NB4 (cell line): ENCODE measurements around the gene PRKCSH.

ENCODE experiments used
- DNase-seq: peaks from one replicate; pipeline ENCODE4 v3.0.0; 2010; ENCODE audit warnings: low read depth
- H3K4me3 ChIP-seq: one replicate; pipeline ENCODE4 v1.5.1; 2011; ENCODE audit warnings: mild to moderate bottlenecking, low read depth, low read length, moderate library complexity
- MYC ChIP-seq: IDR thresholded peaks from 2 replicates; pipeline ENCODE4 v1.6.1; 2011; ENCODE audit warnings: low read depth, low read length
- POLR2A ChIP-seq: IDR thresholded peaks from 2 replicates; pipeline ENCODE4 v1.6.1; 2011; ENCODE audit warnings: mild to moderate bottlenecking; ENCODE audit not compliant: insufficient read length; ENCODE audit errors: extremely low read depth
- TF ChIP-seq, protein P1 (sequence below): IDR thresholded peaks from 2 replicates; pipeline ENCODE4 v1.6.1; 2011; ENCODE audit warnings: low read depth, low read length
- TF ChIP-seq, protein P2 (sequence below): IDR thresholded peaks from one replicate; pipeline ENCODE4 v1.5.1; 2012; ENCODE audit warnings: low read depth, low read length

Gene PRKCSH

DNA sequence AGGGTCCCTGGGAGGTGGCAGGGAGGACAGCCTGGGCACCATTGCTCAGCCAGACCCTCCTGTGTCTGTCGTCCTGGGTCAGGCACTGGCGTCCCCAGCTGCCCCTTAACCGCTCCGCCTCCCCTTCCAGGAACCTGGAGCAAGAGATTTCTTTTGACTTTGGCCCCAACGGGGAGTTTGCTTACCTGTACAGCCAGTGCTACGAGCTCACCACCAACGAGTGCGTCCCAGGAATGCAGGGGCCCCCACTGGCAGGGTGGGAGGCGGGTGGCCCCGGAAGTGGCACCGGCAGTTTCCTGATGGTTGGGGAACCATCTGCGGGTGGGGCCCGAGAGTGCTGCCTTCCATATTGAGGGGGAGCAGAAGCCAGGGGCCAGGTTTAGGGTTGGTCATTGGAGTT, 13.0 kb downstream of the PRKCSH start:
- TF ChIP-seq, protein P1, sequence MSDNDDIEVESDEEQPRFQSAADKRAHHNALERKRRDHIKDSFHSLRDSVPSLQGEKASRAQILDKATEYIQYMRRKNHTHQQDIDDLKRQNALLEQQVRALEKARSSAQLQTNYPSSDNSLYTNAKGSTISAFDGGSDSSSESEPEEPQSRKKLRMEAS: no peak
- no peak overlapping the region for H3K4me3 ChIP-seq
- DNase-seq: no peak

DNA sequence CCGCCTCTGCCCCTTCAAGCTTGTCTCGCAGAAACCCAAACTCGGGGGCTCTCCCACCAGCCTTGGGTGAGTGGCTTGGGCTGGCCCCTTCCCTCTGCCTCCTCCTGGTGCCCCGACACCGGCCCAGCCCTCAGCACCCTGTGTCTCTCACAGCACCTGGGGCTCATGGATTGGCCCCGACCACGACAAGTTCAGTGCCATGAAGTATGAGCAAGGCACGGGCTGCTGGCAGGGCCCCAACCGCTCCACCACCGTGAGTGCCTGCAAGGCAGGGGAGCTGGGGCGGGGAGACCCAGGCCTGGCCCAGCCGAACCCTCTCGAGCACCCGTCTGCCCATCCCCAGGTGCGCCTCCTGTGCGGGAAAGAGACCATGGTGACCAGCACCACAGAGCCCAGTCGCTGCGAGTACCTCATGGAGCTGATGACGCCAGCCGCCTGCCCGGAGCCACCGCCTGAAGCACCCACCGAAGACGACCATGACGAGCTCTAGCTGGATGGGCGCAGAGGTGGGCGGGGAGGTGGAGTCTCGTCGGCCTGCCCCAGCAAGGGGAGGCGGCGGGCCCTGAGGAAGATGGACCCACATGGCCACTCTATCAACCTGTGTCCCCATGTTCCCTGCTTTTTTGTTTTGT, 13.6 kb downstream of the PRKCSH start:
- TF ChIP-seq POLR2A (no peak), MYC (no peak)
- TF ChIP-seq, protein P1: no peak
- TF ChIP-seq, protein P2, sequence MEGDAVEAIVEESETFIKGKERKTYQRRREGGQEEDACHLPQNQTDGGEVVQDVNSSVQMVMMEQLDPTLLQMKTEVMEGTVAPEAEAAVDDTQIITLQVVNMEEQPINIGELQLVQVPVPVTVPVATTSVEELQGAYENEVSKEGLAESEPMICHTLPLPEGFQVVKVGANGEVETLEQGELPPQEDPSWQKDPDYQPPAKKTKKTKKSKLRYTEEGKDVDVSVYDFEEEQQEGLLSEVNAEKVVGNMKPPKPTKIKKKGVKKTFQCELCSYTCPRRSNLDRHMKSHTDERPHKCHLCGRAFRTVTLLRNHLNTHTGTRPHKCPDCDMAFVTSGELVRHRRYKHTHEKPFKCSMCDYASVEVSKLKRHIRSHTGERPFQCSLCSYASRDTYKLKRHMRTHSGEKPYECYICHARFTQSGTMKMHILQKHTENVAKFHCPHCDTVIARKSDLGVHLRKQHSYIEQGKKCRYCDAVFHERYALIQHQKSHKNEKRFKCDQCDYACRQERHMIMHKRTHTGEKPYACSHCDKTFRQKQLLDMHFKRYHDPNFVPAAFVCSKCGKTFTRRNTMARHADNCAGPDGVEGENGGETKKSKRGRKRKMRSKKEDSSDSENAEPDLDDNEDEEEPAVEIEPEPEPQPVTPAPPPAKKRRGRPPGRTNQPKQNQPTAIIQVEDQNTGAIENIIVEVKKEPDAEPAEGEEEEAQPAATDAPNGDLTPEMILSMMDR: no peak
- H3K4me3 ChIP-seq: no peak overlapping the region
- no peak for DNase-seq

DNA sequence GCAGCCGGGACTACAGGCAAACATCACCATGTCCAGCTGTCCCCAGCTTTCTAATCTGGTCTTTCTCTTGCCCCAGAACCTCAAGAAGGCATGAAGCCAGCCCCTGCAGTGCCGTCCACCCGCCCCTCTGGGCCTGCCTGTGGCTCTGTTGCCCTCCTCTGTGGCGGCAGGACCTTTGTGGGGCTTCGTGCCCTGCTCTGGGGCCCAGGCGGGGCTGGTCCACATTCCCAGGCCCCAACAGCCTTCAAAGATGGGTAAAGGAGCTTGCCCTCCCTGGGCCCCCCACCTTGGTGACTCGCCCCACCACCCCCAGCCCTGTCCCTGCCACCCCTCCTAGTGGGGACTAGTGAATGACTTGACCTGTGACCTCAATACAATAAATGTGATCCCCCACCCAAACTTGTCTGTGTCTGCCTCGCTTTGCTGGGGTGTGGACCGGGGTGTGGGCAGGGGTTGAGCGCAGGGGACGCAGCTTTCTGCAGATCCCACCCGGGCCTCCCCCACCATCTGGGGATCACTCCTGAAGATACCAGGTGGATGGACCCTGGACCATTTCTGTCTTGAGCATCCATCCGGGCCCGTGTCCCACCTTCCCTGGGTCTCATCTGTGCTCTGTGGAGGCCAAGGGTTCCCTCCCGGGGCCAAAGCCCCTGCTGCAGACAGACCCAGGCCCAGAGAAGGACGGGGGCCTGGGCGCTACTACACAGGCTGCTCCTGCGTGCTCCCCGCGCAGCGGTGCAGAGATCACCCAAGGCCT, 15.3 kb downstream of the PRKCSH start:
- TF ChIP-seq, protein P2: no peak
- TF ChIP-seq, protein P1: no peak
- no peak for TF ChIP-seq MYC
- no peak overlapping the region for H3K4me3 ChIP-seq
- no peak for DNase-seq

DNA sequence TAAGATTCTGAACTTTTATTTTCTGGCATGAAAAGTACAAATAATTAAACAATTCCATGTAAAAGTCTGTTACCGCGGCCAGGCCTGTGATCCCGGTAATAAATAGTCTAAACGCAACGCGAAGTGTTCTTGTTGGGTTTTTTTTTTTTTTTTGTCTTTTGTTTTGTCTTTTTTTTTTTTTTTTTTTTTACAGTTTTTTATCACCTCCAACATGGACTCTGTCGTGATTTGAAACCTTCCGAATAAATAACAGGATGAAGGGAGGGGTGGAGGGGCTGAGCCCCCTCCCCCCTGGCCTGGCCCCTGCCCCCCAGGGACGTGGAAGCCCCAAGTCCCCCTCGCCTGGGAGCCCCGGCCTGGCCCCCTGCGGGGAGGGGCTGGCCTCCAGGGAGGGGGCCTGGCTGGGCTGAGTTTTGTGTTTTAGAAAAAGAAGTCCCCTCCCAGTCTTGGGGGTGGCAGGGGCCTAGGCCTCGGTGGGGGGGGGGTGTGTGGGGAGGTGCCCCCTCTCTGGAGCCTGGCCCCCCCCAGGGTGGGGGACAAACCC, 16.0 kb downstream of the PRKCSH start:
- TF ChIP-seq, protein P2: no peak
- TF ChIP-seq, protein P1: no peak
- TF ChIP-seq MYC: no peak
- no peak for TF ChIP-seq POLR2A
- no peak for DNase-seq
- no peak overlapping the region for H3K4me3 ChIP-seq

DNA sequence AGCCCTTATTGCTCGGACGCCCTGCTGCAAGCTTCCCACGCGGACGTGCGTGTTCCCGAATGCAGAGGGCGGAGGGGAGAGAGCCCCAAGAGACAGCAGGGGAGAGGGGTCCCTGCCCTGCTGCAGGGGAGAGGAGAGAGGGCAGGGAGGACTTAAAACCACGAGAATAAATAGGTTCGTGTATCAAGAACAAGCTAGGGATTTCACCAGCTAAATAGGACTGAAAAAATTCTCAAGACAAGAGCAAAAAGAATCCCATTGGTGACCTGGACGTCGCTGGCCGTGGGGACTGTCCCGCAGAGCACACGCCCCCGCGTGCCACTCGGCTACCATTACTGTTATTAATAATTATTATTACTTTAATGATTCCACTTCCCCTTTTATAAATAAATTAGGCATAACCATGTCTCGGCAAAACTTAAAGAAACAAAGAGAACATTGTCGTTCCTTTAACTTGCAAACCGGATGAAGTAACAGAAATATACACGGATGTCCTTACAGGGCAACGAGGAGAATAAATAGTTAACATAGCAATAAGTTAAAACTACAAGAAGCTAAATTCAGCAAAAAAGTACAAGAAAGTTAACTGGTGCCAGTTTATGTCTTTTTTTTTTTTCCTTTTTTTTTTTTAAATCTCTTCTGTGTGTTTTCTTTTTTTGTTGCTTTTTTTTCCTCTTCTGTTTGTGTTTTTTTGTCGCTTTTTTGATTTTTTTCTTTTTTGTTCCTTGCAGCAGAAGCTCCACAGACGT, 16.6 kb downstream of the PRKCSH start:
- H3K4me3 ChIP-seq: no peak overlapping the region
- peak; percentile 39 for DNase-seq
- TF ChIP-seq MYC (no peak), POLR2A (no peak)
- TF ChIP-seq, protein P2: no peak
- TF ChIP-seq, protein P1: no peak
